ENCODE results near the gene RARS2.
"Not testable (repeated sequence)": the region's sequence is repeated elsewhere in the genome, so short reads cannot be mapped to it uniquely, and the experiment has no call there.

Gene RARS2, protein sequence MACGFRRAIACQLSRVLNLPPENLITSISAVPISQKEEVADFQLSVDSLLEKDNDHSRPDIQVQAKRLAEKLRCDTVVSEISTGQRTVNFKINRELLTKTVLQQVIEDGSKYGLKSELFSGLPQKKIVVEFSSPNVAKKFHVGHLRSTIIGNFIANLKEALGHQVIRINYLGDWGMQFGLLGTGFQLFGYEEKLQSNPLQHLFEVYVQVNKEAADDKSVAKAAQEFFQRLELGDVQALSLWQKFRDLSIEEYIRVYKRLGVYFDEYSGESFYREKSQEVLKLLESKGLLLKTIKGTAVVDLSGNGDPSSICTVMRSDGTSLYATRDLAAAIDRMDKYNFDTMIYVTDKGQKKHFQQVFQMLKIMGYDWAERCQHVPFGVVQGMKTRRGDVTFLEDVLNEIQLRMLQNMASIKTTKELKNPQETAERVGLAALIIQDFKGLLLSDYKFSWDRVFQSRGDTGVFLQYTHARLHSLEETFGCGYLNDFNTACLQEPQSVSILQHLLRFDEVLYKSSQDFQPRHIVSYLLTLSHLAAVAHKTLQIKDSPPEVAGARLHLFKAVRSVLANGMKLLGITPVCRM

DNA sequence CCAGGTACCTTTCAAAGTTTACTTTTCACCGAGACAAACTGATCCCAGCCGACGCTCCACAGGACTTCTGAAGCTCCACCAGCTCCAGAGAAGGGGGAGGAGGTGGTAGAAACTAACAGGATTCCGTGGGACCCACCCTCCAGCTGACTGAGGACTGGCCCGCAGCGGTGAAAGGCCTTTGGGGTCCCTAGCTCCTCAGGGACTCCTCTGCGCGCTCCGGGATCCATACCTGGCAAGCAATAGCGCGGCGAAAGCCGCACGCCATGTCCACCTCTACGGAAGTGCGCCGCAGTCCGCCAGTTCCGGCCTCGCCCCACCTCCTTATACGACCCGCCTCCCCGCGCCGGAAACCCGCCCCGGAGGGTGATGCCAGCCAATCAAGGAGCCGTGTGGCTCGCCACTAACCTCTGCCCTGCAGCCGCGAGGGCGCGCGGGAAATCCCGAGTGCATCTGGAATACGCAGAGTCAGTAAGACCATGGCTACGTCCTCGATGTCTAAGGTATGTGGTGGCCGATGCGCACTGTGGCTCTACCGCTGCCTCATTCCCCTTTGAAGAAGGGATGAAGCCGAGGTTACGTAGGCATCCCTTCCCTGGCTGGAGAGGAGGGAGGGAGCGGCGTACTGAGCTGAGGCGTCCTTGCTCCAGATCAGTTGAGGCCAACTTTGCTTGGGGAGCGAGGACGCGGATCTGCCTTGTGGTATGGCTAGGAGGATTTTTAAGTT, at the start of gene RARS2, which contains the start of gene ORC3:
Gene RARS2, minus strand, starts transcription at position 295 of the 724 bp plus-strand sequence. Its CDS starts 30 bp downstream, at position 265.
Gene ORC3, plus strand, starts transcription at position 443 of the 724 bp plus-strand sequence. Its CDS starts 34 bp downstream, at position 477.
- DNase-seq (ENCODE audit: low read depth in 2 of 2): peak; percentile 93 to 95

DNA sequence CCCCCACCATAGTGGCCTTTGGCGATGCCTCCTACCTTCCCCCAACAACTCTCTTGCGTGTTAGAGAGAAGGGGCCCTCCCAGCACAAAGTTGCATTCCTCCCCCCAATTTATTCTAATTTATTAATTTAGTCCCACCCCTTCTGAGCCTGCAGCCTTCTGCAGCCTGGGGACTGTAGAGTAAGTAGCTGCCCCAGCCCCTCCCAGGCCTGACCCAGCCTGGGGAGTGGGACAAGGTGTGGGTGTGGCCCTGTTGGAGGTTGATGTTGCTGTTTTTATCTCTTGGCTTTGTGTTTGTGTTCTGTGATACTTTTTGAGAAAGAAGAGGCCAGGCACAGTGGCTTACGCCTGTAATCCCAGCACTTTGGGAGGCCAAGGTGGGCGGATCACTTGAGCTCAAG, 49.6 kb upstream of the RARS2 start:
- no peak for DNase-seq (ENCODE audit: low read depth in 2 of 2)

- DNase-seq (ENCODE audit: low read depth in 2 of 2): no peak
Measured at GRCh38 chr6:87637106-87637505, 47.3 kb upstream of the RARS2 start.

GRCh38 chr6:87636315-87636714, 46.5 kb upstream of the RARS2 start:
- no peak for DNase-seq (ENCODE audit: low read depth in 2 of 2)

GRCh38 chr6:87633851-87634250, 44.1 kb upstream of the RARS2 start:
- DNase-seq (ENCODE audit: low read depth in 2 of 2): no peak

- DNase-seq (ENCODE audit: low read depth in 2 of 2): no peak
Measured at GRCh38 chr6:87630746-87631145, 41.0 kb upstream of the RARS2 start.

DNA sequence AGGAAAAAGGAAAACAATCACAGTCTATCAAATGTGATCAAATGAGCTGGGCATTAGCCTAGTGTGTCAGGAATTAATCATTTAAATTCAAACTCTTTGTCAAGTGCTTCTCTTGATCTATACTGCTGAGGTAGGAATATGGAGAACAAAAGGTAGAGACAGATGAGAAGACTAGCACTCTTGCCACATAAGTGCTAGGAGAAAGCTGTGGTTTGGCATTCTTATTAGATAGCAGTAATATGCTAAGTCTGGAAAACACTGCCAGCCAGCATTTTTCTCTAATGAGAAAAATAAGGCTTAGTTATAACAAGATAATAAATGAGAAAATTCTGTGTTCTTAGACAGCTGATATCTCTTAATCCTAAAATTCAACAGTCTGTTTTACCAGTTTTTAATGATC, 39.1 kb upstream of the RARS2 start:
- no peak for DNase-seq (ENCODE audit: low read depth in 2 of 2)

- no peak for DNase-seq (ENCODE audit: low read depth in 2 of 2)
Measured at GRCh38 chr6:87628424-87628823, 38.6 kb upstream of the RARS2 start.

GRCh38 chr6:87623248-87623647, 33.5 kb upstream of the RARS2 start:
- DNase-seq (ENCODE audit: low read depth in 2 of 2): no peak

- no peak for DNase-seq (ENCODE audit: low read depth in 2 of 2)
Measured at GRCh38 chr6:87618531-87618930, 28.7 kb upstream of the RARS2 start.

GRCh38 chr6:87617405-87617804, 27.6 kb upstream of the RARS2 start:
- no peak for DNase-seq (ENCODE audit: low read depth in 2 of 2)

DNA sequence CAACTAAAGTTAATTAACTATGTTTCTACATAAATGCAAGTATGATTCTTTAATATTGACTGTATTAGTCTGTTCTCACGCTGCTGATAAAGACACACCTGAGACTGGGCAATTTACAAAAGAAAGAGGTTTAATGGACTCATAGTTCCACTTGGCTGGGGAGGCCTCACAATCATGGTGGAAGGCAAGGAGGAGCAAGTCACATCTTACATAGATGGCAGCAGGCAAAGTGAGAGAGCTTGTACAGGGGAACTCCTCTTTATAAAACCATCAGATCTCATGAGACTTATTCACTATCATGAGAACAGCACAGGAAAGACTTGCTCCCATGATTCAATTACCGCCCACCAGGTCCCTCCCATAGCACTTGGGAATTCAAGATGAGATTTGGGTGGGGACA, 23.2 kb upstream of the RARS2 start:
- not testable (repeated sequence) for DNase-seq (ENCODE audit: low read depth in 2 of 2)

GRCh38 chr6:87608802-87609201, 19.0 kb upstream of the RARS2 start:
- no peak for DNase-seq (ENCODE audit: low read depth in 2 of 2)

- no peak for DNase-seq (ENCODE audit: low read depth in 2 of 2)
Measured at GRCh38 chr6:87606199-87606598, 16.4 kb upstream of the RARS2 start.

DNA sequence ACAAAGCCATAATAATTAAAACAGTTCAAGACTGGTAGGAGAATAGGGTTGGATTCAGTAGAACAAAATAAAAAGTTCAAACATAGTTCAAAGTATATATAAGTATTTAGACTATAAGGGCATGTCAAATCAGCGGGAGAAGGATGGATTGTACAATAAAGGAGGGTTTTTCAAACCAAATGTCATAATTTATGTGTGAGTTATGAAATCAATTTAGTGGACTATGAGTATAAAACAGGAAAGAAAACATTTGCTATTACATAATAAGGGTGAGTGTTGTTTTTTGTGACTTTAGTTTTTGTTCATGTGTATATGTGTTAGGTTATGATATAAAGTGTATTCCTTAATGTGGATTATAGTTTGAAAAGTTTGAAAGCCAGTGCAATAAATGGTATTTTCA, 10.8 kb upstream of the RARS2 start:
- DNase-seq (ENCODE audit: low read depth in 2 of 2): no peak

DNA sequence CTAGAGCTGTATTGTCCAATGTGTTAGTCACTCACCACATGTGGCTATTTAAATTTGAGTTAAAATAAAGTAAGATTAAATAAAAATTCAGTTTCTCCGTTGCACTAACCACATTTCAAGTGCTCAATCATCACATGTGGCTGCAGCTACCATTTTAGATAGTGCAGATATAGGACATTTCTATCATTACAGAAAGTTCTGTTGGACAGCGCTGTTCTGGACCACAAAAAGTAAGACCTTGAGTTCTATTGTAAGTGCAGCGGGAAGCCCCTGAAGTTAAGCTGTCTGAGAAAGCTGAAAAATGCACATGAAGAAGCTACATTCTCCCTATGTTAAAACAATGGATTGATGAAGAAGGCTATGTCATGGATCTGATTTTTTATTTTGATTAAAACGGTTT, 1.2 kb upstream of the RARS2 start:
- DNase-seq (ENCODE audit: low read depth in 2 of 2): no peak

DNA sequence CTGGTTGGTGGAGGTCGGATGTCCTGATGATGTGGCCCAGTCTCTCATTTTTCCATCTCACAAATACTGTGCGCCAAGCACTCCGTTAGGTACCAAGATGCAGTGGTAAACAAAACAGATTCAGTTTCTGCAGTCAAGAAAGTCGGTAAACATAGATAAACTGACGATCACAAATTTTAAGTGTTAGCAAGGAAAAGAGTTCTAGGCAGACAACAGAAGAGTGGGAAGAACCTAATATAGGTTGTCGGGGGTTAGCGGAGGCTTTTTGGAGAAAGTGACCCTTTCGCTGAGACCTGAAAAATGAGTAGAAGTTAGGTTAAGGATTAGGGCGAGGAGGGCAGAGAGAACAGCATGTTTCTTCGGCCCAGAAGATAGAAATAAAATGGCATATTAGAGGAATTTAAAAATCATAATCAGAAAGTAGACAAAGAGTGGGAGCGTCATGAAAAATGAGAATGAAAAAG, 662 bp upstream of the RARS2 start:
- no peak for DNase-seq (ENCODE audit: low read depth in 2 of 2)

GRCh38 chr6:87588756-87589407, 905 bp downstream of the RARS2 start:
- DNase-seq (ENCODE audit: low read depth in 2 of 2): no peak

- no peak for DNase-seq (ENCODE audit: low read depth in 2 of 2)
Measured at GRCh38 chr6:87586371-87587077, 3.3 kb downstream of the RARS2 start.

GRCh38 chr6:87583822-87584221, 6.0 kb downstream of the RARS2 start:
- DNase-seq (ENCODE audit: low read depth in 2 of 2): no peak

DNA sequence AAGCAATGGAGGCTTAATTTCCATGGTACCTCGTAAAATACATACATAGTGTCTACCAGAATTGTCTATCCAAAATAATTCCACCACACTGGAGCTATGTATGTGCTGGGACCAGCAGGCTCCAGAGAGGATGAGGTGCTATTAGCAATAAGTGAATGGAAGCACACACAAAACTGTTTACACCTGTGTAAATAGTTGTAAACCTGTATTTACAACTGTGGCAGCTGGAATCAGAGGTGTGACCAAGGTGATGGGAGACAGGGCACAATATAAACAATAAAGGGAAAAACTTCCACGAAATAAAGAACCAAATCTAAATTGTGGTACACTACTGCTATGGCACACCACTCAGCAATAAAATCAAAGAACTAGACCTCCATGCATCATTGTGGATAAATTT, 14.4 kb downstream of the RARS2 start:
- no peak for DNase-seq (ENCODE audit: low read depth in 2 of 2)

Data from stimulated activated CD8-positive, alpha-beta memory T cell treated with anti-CD3 and anti-CD28 coated beads, Interleukin-2, amount 100 ng/mL, for 48 hours (primary cell).